HG03558 (cell line): ENCODE measurements around the gene THRAP3.

Experiments
- ATAC-seq: cut with Tn5 transposase; IDR thresholded peaks from one replicate; pipeline ENCODE4 v1.9.1; 2021; ENCODE audit warnings: moderate number of reproducible peaks; ENCODE audit not compliant: unreplicated experiment; ENCODE audit errors: extremely low read depth

THRAP3 gene

DNA sequence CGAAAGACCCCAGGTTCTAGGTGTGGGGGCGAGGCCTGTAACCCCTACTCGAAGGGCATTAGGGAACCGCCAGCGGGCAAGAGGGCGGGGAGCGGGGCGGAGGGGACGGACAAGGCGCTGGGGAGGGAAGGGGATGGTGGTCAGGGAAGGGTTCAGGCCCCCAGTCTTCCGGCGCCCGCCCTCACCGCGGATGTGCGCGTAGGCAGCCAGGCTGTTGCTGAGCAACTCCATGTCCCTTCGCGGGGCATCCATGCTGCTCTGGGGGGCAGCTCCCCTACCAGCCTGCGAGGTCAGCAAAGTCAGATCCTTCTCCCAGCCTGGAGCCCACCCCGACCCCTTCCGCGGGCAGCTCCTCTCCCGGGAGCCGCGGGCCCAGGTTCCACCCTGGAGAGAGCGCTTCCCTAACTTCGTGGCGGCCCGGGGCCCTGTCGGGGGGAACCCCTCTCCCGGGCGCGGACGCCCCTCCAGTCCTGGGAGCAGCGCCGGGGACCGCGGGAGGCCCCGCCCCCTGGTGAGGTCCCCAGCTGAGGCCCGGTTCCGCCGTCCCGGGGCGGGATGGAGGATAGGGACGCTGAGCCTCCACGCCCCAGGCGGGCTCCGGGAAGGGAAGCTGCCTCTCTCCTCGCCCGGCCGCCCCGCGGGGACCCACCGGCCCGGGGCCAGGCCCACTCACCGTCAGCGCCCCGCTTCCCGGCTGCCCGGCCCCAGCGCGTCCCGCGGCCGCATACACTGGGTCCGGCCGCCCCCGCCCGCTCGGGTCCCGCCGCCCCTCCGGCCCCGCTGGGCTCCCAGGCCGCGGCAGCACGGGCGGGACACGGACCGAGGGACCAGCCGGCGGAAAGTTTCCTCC, 98.8 kb downstream of the THRAP3 start:
- ATAC-seq: no peak

GRCh38 chr1:36323636-36324352, 99.6 kb downstream of the THRAP3 start, which contains the start of gene EVA1B:
Gene EVA1B (minus strand): TSS chr1:36323645. CDS start chr1:36323037, 608 bp downstream.
- ATAC-seq: no peak

DNA sequence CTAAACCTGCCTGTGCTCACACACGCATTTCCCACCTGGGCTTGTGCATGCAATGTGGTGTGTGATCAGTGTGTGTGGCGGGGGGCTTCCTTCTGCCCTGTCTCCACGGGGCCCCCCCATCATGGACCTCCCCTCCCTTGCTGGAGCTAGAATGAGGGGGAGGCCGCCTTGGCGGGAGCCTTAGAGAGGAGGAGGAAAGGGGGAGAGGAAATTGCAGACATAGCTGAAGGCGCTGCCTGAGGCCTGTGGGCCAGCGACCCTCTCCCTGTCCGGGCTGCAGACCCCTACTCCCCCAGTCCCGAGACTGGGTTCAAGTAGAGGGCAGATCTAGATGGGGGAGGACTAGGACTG, 100.1 kb downstream of the THRAP3 start:
- ATAC-seq: no peak

- ATAC-seq: no peak
These were observed 102.3 kb downstream of the THRAP3 start for GRCh38 chr1:36326499-36326898.

DNA sequence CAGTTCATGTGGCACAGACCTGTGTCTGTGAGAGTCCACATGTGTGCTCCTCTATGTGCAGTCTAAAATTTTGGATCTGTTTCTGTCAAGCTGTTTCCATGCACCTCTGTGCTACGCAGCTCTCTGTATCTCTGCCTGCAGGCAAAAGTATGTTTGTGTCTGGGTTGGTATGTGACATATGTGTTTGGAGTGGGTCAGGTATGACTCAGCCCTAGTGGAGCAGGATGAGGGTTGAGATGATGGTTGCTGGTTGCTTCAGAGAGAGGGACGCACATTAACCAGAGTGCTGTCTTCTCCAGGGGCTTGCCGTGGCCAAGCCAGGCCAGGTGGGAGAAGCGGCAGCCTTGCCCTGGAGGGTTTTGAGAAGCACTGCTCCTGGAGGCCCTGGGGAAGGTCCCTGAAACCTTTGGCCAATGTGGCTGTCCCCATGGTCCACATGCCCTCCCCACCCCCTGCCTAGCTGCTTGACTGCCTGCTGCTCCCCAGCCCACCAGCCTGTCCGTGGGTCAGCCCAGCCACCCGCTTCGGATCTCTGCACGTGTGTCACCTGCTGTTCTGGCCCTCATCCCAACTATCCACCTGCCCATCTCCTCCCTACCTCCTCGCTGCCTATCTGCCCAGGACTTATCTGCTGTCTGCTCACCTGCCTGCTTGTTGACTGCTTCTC, 103.3 kb downstream of the THRAP3 start:
- ATAC-seq: no peak

GRCh38 chr1:36328088-36328480, 103.8 kb downstream of the THRAP3 start:
- no peak for ATAC-seq

- ATAC-seq: no peak
These were observed 104.5 kb downstream of the THRAP3 start for GRCh38 chr1:36328713-36329112.

GRCh38 chr1:36329817-36330216, 105.6 kb downstream of the THRAP3 start:
- ATAC-seq: no peak

- ATAC-seq: no peak
These were observed 106.7 kb downstream of the THRAP3 start for GRCh38 chr1:36330940-36331339.

GRCh38 chr1:36337830-36338229, 113.6 kb downstream of the THRAP3 start:
- ATAC-seq: no peak

GRCh38 chr1:36339215-36339614, 115.0 kb downstream of the THRAP3 start:
- ATAC-seq: no peak

DNA sequence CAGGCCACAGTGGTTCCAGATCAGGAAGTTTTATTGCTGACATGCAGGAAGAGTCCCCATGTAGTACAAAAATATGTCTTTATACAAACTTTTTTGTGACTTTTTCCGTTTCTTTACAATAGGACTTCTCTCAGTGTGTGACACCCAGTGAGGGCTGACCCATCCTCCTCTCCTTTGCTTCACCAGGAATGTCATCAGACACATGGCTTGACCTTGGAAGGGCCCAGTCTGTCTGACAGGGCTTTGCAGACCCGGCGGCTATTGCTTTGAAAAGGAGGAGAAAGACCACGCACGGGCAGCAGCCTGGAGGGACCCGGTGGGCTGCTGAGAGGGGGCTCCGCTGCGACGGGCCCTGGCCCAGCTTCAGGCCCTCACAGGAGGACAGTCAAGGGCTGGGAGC, 115.4 kb downstream of the THRAP3 start:
- no peak for ATAC-seq

DNA sequence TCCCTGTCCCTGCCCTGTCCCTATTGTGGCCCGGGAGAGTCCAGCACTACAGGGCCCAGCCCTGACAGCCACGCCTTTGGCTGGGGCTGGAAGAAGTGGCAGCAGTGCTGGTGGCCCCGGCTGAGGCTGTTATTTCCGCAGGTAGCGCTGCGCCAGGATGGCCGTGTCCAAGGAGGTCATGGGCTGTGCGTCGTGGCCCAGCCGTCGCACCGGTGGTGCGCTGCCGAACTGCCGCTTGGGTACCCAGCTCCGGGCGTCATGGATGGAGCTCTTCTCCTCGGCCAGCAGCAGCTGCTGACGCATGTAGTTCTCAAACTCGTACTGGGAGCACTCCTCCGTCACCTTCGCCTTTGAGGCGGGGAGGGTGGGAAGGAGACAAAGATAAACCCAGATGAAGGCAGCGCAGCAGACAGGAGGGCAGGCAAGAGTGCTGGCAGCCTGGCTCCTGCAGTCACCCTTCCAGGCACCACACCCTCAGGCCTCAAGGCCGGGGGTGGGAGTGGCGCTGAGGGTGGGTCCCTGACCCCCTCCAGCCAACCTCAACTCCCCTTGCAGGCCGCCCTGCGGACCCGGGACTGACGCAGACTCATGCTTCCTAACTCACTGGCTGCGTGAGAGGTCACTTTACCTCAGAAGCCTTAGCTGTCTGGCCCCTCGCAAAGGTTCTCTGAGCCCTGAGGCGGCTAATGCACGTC, 117.5 kb downstream of the THRAP3 start:
- ATAC-seq: no peak

GRCh38 chr1:36342426-36343185, 118.4 kb downstream of the THRAP3 start:
- ATAC-seq: no peak

DNA sequence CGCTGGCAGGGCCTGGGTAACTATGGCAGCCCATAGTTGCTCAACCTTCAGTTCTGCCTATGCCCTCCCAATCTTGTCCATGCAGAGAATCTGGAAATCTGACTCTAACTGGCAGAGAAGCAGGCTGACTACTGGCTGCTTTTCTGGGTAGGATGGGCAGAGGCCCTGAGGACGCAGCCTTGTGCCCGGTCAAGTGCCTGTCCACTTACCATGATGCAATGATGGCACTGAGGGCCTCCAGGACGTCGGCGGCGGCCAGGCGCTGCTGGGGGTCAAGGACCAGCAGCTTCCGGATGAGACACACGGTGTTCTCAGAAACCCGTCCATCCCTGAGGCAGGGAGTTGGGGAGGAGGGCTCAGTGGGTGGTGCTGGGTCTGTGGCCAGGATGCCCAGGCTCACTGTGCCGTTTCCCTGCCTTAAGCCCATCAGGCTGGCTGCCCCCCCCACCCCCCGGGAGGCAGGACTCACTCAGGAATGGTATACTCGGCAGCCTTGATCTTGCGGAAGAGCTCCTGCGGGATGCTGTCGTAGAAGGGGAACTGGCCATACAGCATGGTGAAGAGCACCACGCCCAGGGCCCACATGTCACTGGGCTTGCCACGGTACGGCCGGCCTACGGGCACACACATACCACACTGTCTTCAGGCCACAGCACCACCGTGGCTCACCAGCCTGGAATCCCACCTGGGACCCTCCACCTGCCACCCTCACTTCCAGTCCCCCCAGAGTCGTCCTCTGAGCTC, 119.6 kb downstream of the THRAP3 start:
- ATAC-seq: no peak

DNA sequence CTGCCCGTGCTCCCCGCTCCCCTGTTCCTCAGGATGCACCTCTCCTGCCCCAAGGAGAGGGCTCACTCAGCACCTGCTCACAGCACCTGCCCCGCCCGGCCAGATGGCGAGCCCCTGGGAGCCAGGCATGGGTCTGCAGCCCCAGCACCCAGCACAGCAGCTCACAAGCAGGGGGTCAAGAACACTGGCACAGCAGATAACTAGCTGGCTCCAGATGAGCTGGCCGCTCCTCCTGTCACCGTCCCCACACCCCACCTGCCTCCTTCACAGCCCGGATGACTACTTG, 120.1 kb downstream of the THRAP3 start:
- ATAC-seq: no peak

GRCh38 chr1:36345353-36345752, 121.1 kb downstream of the THRAP3 start:
- no peak for ATAC-seq

DNA sequence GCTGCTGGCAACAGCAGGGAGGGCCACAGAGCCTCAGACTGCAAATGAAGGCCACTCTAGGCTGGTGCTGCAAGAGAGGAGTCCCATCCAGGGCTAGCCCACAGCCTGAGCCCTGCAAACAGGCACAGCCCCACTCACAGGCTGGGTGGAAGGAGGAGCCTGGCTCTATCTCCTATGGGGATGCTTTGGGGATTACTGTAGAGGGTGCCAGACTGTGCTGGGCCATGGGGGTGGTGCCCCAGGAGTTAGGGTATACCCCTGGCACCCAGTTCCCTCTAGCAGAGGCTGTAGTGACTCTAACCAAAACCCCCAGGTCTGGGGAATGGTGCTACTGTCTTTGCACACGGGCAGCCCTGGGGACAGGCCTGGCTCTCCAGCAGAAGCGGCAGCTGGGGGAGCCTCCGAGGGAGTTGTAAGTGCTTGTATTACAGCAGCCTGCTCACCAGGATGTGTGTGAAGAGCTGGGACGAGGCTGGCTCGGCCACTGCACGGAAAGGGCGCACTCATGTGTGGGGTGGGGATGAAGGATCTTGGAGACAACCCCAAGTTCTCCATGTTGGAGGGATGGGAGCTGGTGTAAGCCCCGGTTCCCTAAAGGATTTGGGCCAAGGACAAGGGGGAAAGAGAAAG, 122.6 kb downstream of the THRAP3 start:
- no peak for ATAC-seq

GRCh38 chr1:36349241-36349671, 125.0 kb downstream of the THRAP3 start:
- ATAC-seq: no peak
